Activated T-cell treated with anti-CD3 and anti-CD28 coated beads, Interleukin-2, amount 50 U/mL, for 4 hours (primary cell): ENCODE results near the gene HSD11B1. TPM values are rescaled to one million over a fixed set of nuclear protein-coding genes. Genes with fewer than 3 reads are reported as not detected.

Source experiments
- ATAC-seq, 2 donors: fragments of 200-7000 bp; cut with Tn5 transposase; one replicate each; pipeline ENCODE4 v1.10.0; 2021
- DNase-seq: peaks from one replicate; pipeline ENCODE4 v3.0.0-alpha.2; 2020
- H3K27me3 Mint-ChIP-seq: one replicate; pipeline ENCODE4 v1.8.0; 2021; ENCODE audit warnings: low read depth, mixed read lengths
- H3K36me3 Mint-ChIP-seq: one replicate; pipeline ENCODE4 v1.8.0; 2022; ENCODE audit warnings: mixed read lengths; ENCODE audit not compliant: insufficient read depth
- H3K4me1 Mint-ChIP-seq: one replicate; pipeline ENCODE4 v1.8.0; 2021; ENCODE audit warnings: low read depth, mixed read lengths
- H3K4me3 Mint-ChIP-seq: one replicate; pipeline ENCODE4 v1.8.0; 2021; ENCODE audit warnings: mild to moderate bottlenecking, moderate library complexity, mixed read lengths
- H3K9me3 Mint-ChIP-seq: one replicate; pipeline ENCODE4 v1.8.0; 2021; ENCODE audit warnings: mixed read lengths
- total RNA-seq, 3 donors: library from RNA; stranded (reverse); gene quantifications; one replicate each; pipeline ENCODE4 v1.2.1, GENCODE V29; 2021

HSD11B1 gene
- total RNA-seq = 1 to 10 TPM; 2.6 to 8.7 (median 2.7) TPM

- Mint-ChIP-seq H3K9me3 (no peaks in the 10 kb centered on the region), H3K36me3 (no peaks in the 10 kb centered on the region), H3K4me3 (peak within 1 kb of the TSS; percentile 9), H3K4me1 (peaks cover 38% of the 10 kb centered on the region), H3K27me3 (peaks cover 5% of the 10 kb centered on the region)
- DNase-seq (no peak), ATAC-seq (no peak)
Measured at GRCh38 chr1:209704584-209704983, at the start of gene HSD11B1. TSS of gene HSD11B1 (plus strand) at chr1:209704846. CDS start at chr1:209704943, 97 bp downstream.

GRCh38 chr1:209655411-209656231 lies 49.0 kb upstream of the HSD11B1 start:
- no peaks in the 10 kb centered on the region for H3K36me3 Mint-ChIP-seq
- ATAC-seq = no peak

GRCh38 chr1:209657140-209657879 lies 47.3 kb upstream of the HSD11B1 start:
- Mint-ChIP-seq H3K36me3 (no peaks in the 10 kb centered on the region), H3K9me3 (no peaks in the 10 kb centered on the region), H3K4me3 (no peak overlapping the region), H3K27me3 (no peaks in the 10 kb centered on the region), H3K4me1 (peaks cover 13% of the 10 kb centered on the region)
- DNase-seq (no peak), ATAC-seq (peak in 1 of 2 donors; percentile 30)

More at GRCh38 chr1:209655411-209656231, 49.0 kb upstream of the HSD11B1 start:
- DNase-seq = no peak
- Mint-ChIP-seq H3K4me3 (no peak overlapping the region), H3K4me1 (peaks cover 24% of the 10 kb centered on the region), H3K9me3 (no peaks in the 10 kb centered on the region), H3K27me3 (no peaks in the 10 kb centered on the region)

GRCh38 chr1:209657918-209658317 lies 46.7 kb upstream of the HSD11B1 start:
- no peak for ATAC-seq
- Mint-ChIP-seq H3K27me3 (no peaks in the 10 kb centered on the region), H3K9me3 (no peaks in the 10 kb centered on the region), H3K4me3 (no peak overlapping the region), H3K4me1 (peaks cover 9% of the 10 kb centered on the region), H3K36me3 (no peaks in the 10 kb centered on the region)
- DNase-seq = no peak

GRCh38 chr1:209659909-209660308 lies 44.7 kb upstream of the HSD11B1 start:
- H3K36me3 Mint-ChIP-seq = no peaks in the 10 kb centered on the region
- DNase-seq = no peak
- H3K4me1 Mint-ChIP-seq = peaks cover 9% of the 10 kb centered on the region
- H3K27me3 Mint-ChIP-seq = no peaks in the 10 kb centered on the region
- no peaks in the 10 kb centered on the region for H3K9me3 Mint-ChIP-seq
- ATAC-seq = peak; percentile 69 to 77
- H3K4me3 Mint-ChIP-seq = no peak overlapping the region

GRCh38 chr1:209661071-209661470 lies 43.6 kb upstream of the HSD11B1 start:
- no peaks in the 10 kb centered on the region for H3K9me3 Mint-ChIP-seq

GRCh38 chr1:209662879-209663327 lies 41.7 kb upstream of the HSD11B1 start:
- Mint-ChIP-seq H3K27me3 (no peaks in the 10 kb centered on the region), H3K9me3 (no peaks in the 10 kb centered on the region), H3K36me3 (no peaks in the 10 kb centered on the region), H3K4me3 (no peak overlapping the region), H3K4me1 (peaks cover 9% of the 10 kb centered on the region)
- ATAC-seq (no peak), DNase-seq (no peak)

More at GRCh38 chr1:209661071-209661470, 43.6 kb upstream of the HSD11B1 start:
- no peaks in the 10 kb centered on the region for H3K36me3 Mint-ChIP-seq
- H3K27me3 Mint-ChIP-seq = no peaks in the 10 kb centered on the region
- ATAC-seq (no peak), DNase-seq (no peak)
- no peak overlapping the region for H3K4me3 Mint-ChIP-seq
- peaks cover 9% of the 10 kb centered on the region for H3K4me1 Mint-ChIP-seq

- ATAC-seq = no peak
- Mint-ChIP-seq H3K4me1 (peaks cover 7% of the 10 kb centered on the region), H3K36me3 (no peaks in the 10 kb centered on the region), H3K27me3 (no peaks in the 10 kb centered on the region), H3K4me3 (no peak overlapping the region), H3K9me3 (no peaks in the 10 kb centered on the region)
- DNase-seq = no peak
Measured at GRCh38 chr1:209667103-209667502, 37.5 kb upstream of the HSD11B1 start.

GRCh38 chr1:209667708-209668107 lies 36.9 kb upstream of the HSD11B1 start:
- no peaks in the 10 kb centered on the region for H3K27me3 Mint-ChIP-seq
- no peak for DNase-seq
- no peaks in the 10 kb centered on the region for H3K9me3 Mint-ChIP-seq
- H3K4me3 Mint-ChIP-seq = no peak overlapping the region
- peaks cover 10% of the 10 kb centered on the region for H3K4me1 Mint-ChIP-seq
- no peaks in the 10 kb centered on the region for H3K36me3 Mint-ChIP-seq
- ATAC-seq = no peak

GRCh38 chr1:209670441-209671082 lies 34.1 kb upstream of the HSD11B1 start:
- Mint-ChIP-seq H3K36me3 (no peaks in the 10 kb centered on the region), H3K4me1 (peaks cover 38% of the 10 kb centered on the region)
- ATAC-seq = no peak

GRCh38 chr1:209672705-209673630 lies 31.7 kb upstream of the HSD11B1 start:
- Mint-ChIP-seq H3K9me3 (no peaks in the 10 kb centered on the region), H3K36me3 (no peaks in the 10 kb centered on the region), H3K4me3 (no peak overlapping the region), H3K4me1 (peaks cover 43% of the 10 kb centered on the region), H3K27me3 (peaks cover 23% of the 10 kb centered on the region)
- ATAC-seq = peak; percentile 55 to 74
- DNase-seq = no peak

More at GRCh38 chr1:209670441-209671082, 34.1 kb upstream of the HSD11B1 start:
- no peak for DNase-seq
- Mint-ChIP-seq H3K27me3 (peaks cover 8% of the 10 kb centered on the region), H3K9me3 (no peaks in the 10 kb centered on the region), H3K4me3 (no peak overlapping the region)

GRCh38 chr1:209673631-209674417 lies 30.8 kb upstream of the HSD11B1 start:
- Mint-ChIP-seq H3K27me3 (peaks cover 28% of the 10 kb centered on the region), H3K9me3 (no peaks in the 10 kb centered on the region), H3K36me3 (no peaks in the 10 kb centered on the region), H3K4me1 (peaks cover 43% of the 10 kb centered on the region), H3K4me3 (no peak overlapping the region)
- DNase-seq = no peak
- no peak for ATAC-seq
